ENCODE measurements around the gene TSC22D2.

GRCh38 chr3:150408221-150409124 is at the start of gene TSC22D2:
- TF ChIP-seq CTCF (conservative IDR thresholded peaks at IDR 0.05) (peak; percentile 24), ZFX (IDR thresholded peaks at IDR 0.05) (peak; percentile 91)
